Liver (tissue), 9 donors: ENCODE data around the gene LRRC9. TPM values are rescaled to one million over a fixed set of nuclear protein-coding genes. Genes with fewer than 3 reads are reported as not detected.

Experiments
- DNase-seq: peaks from one replicate; pipeline ENCODE4 v3.0.0-alpha.2; 2017; ENCODE audit warnings: low spot score
- H3K27ac ChIP-seq, 2 donors: one replicate each; pipeline ENCODE4 v1.7.0; 2013; ENCODE audit warnings: inconsistent platforms in 2 of 2, low read length in 2 of 2, control low read depth in 1 of 2, low read depth in 1 of 2, mild to moderate bottlenecking in 1 of 2
- H3K27me3 ChIP-seq, 4 donors: one replicate each; pipeline versions ENCODE4 v1.6.1 to v1.7.0; 2013; ENCODE audit warnings: low read length in 3 of 4, inconsistent platforms in 1 of 4, mild to moderate bottlenecking in 1 of 4, moderate library complexity in 1 of 4; ENCODE audit not compliant: control insufficient read depth in 4 of 4, insufficient read depth in 4 of 4
- H3K36me3 ChIP-seq, 4 donors: one replicate each; pipeline versions ENCODE4 v1.6.1 to v1.7.0; 2013; ENCODE audit warnings: low read length in 3 of 4, mild to moderate bottlenecking in 3 of 4, low read depth in 1 of 4, moderate library complexity in 1 of 4; ENCODE audit not compliant: control insufficient read depth in 4 of 4, insufficient read depth in 3 of 4
- H3K4me1 ChIP-seq, 4 donors: one replicate each; pipeline versions ENCODE4 v1.6.1 to v1.7.0; 2013; ENCODE audit warnings: low read length in 3 of 4, mild to moderate bottlenecking in 3 of 4, moderate library complexity in 1 of 4; ENCODE audit not compliant: control insufficient read depth in 4 of 4, insufficient read depth in 4 of 4
- H3K4me3 ChIP-seq, 3 donors: one replicate each; pipeline versions ENCODE4 v1.6.1 to v1.7.0; 2013; ENCODE audit warnings: low read length in 3 of 3, control low read depth in 1 of 3, low read depth in 1 of 3, mild to moderate bottlenecking in 1 of 3
- H3K9ac ChIP-seq, 2 donors: one replicate each; pipeline ENCODE4 v1.7.0; 2013; ENCODE audit warnings: low read length in 2 of 2, mild to moderate bottlenecking in 2 of 2, moderate library complexity in 2 of 2, control low read depth in 1 of 2, low read depth in 1 of 2
- H3K9me3 ChIP-seq, 4 donors: one replicate each; pipeline versions ENCODE4 v1.6.1 to v1.7.0; 2013; ENCODE audit warnings: low read length in 3 of 4; ENCODE audit not compliant: control insufficient read depth in 4 of 4
- ATF3 ChIP-seq: IDR thresholded peaks from 2 replicates; pipeline ENCODE4 v1.6.1; 2016; ENCODE audit warnings: antibody characterized with exemption
- CTCF ChIP-seq: fragments of 150-350 bp; IDR thresholded peaks from 2 replicates; pipeline ENCODE4 v1.5.1; 2017; ENCODE audit warnings: improper control_type of control experiment, low read depth, low read length; ENCODE audit not compliant: missing input control
- EGR1 ChIP-seq, 2 donors: IDR thresholded peaks; 2 replicates each; pipeline ENCODE4 v1.6.1; 2016 to 2018; ENCODE audit warnings: antibody characterized with exemption in 2 of 2, low read depth in 2 of 2
- FOXA1 ChIP-seq: IDR thresholded peaks from 2 replicates; pipeline ENCODE4 v1.6.1; 2016; ENCODE audit warnings: antibody characterized with exemption
- GABPA ChIP-seq, 2 donors: IDR thresholded peaks in 1 of 2; conservative IDR thresholded peaks in 1 of 2; 2 replicates each; pipeline ENCODE4 v1.6.1; 2016; ENCODE audit warnings: antibody characterized with exemption in 2 of 2, mild to moderate bottlenecking in 1 of 2, moderate library complexity in 1 of 2
- HNF4A ChIP-seq, 2 donors: conservative IDR thresholded peaks; 2 replicates each; pipeline ENCODE4 v1.6.1; 2016; ENCODE audit warnings: antibody characterized with exemption in 2 of 2, mild to moderate bottlenecking in 2 of 2
- HNF4G ChIP-seq: IDR thresholded peaks from 2 replicates; pipeline ENCODE4 v1.6.1; 2016; ENCODE audit warnings: antibody characterized with exemption
- JUND ChIP-seq, 2 donors: IDR thresholded peaks; 2 replicates each; pipeline ENCODE4 v1.6.1; 2016; ENCODE audit warnings: antibody characterized with exemption in 2 of 2
- RAD21 ChIP-seq, 2 donors: IDR thresholded peaks; 2 replicates each; pipeline ENCODE4 v1.6.1; 2016; ENCODE audit warnings: antibody characterized with exemption in 2 of 2, mild to moderate bottlenecking in 2 of 2
- TAF1 ChIP-seq: conservative IDR thresholded peaks from 2 replicates; pipeline ENCODE4 v1.6.1; 2016; ENCODE audit warnings: antibody characterized with exemption, mild to moderate bottlenecking
- YY1 ChIP-seq: IDR thresholded peaks from 2 replicates; pipeline ENCODE4 v1.6.1; 2016; ENCODE audit warnings: antibody characterized with exemption, mild to moderate bottlenecking
- WGBS: extraction: QIAGEN DNeasy Blood & Tissue Kit; methylation state at CpG from one replicate; pipeline ENCODE4 v1.1.7; 2013; 5-methylcytosine and 5-hydroxymethylcytosine counted together
- polyA plus RNA-seq, 2 donors: library from polyadenylated mRNA; stranded (reverse) in 1 of 2; unstranded in 1 of 2; fragments of 200-250 nt in 1 of 2; fragments of >200 nt in 1 of 2; fragmentation: Nextera tagmentation in 1 of 2; extraction: Ambion mirVana in 1 of 2; gene quantifications; one replicate each; pipeline versions ENCODE4 v1.2.1 to v1.2.3, GENCODE V29; 2013 to 2015
- total RNA-seq, 2 donors: library from RNA; depleted of rRNA; stranded (reverse); fragments of >200 nt; gene quantifications; one replicate each; pipeline ENCODE4 v1.2.3, GENCODE V29; 2014
- TF ChIP-seq, protein P1 (sequence below): IDR thresholded peaks from 2 replicates; pipeline ENCODE4 v1.6.1; 2016; ENCODE audit warnings: antibody characterized with exemption
- TF ChIP-seq, protein P2 (sequence below): IDR thresholded peaks from 2 replicates; pipeline ENCODE4 v1.6.1; 2016; ENCODE audit warnings: antibody characterized with exemption
- donor health status: healthy.
- donor health status: healthy.
- donor health status: healthy.
- donor health status: healthy.
- donor health status: healthy.

Gene LRRC9
- total and polyA plus RNA-seq, 4 donors: 0.14 to 0.32 TPM; not detected in 2

DNA sequence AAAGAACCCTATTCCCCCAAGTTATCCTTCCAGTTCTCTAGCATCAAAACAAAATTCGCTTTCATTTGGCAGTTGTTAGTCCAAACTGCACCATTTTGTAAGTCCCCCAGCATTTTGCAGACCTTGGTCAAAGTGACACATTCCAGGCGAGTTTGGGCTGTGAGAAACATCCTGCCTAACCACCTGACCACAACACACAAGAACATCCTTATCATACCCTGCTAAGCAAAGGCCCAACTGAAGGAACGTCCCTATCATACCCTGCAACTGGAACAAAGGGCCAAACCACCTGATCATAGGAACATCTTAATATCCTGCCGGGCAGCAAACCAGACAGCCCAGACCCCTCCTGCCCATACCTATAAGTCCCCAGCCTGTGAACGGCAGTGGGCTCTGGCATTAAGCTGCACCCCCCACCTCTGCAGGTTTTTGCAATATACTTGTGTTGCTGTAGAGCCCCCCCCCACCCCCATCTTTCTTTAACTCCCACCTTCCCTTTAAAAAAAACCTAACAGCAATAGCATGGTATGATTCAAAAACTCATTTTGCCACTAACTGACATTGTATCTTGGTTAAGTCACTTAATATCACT lies 174.5 kb downstream of the LRRC9 start:
- H3K27me3 ChIP-seq: no peaks in the 10 kb centered on the region
- no peaks in the 10 kb centered on the region for H3K9me3 ChIP-seq
- TF ChIP-seq GABPA (IDR thresholded peaks at IDR 0.05 in 1 of 2, conservative IDR thresholded peaks at IDR 0.05 in 1 of 2) (no peak), FOXA1 (no peak), YY1 (no peak), HNF4A (conservative IDR thresholded peaks at IDR 0.05) (no peak), CTCF (no peak), RAD21 (IDR thresholded peaks at IDR 0.05) (no peak), JUND (IDR thresholded peaks at IDR 0.05) (no peak), TAF1 (no peak)
- TF ChIP-seq, protein P1, sequence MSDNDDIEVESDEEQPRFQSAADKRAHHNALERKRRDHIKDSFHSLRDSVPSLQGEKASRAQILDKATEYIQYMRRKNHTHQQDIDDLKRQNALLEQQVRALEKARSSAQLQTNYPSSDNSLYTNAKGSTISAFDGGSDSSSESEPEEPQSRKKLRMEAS: no peak
- H3K9ac ChIP-seq: no peak overlapping the region
- H3K4me3 ChIP-seq: no peak overlapping the region
- H3K4me1 ChIP-seq: peaks cover 3 to 15% (median 10%) of the 10 kb centered on the region in 4 donors
- H3K36me3 ChIP-seq: peaks cover 0 to 2% (median 0%) of the 10 kb centered on the region in 4 donors
- 76% methylated on average over 5 of the region's 5 CpGs for WGBS
- no peak for DNase-seq
- H3K27ac ChIP-seq: no peak overlapping the region

- DNase-seq: no peak
- H3K36me3 ChIP-seq: peaks cover 0 to 2% (median 0%) of the 10 kb centered on the region in 4 donors
- no peaks in the 10 kb centered on the region for H3K9me3 ChIP-seq
- H3K4me1 ChIP-seq: peaks cover 3 to 15% (median 10%) of the 10 kb centered on the region in 4 donors
- H3K4me3 ChIP-seq: no peak overlapping the region
- H3K27me3 ChIP-seq: no peaks in the 10 kb centered on the region
- no peak overlapping the region for H3K9ac ChIP-seq
- TF ChIP-seq, protein P2, sequence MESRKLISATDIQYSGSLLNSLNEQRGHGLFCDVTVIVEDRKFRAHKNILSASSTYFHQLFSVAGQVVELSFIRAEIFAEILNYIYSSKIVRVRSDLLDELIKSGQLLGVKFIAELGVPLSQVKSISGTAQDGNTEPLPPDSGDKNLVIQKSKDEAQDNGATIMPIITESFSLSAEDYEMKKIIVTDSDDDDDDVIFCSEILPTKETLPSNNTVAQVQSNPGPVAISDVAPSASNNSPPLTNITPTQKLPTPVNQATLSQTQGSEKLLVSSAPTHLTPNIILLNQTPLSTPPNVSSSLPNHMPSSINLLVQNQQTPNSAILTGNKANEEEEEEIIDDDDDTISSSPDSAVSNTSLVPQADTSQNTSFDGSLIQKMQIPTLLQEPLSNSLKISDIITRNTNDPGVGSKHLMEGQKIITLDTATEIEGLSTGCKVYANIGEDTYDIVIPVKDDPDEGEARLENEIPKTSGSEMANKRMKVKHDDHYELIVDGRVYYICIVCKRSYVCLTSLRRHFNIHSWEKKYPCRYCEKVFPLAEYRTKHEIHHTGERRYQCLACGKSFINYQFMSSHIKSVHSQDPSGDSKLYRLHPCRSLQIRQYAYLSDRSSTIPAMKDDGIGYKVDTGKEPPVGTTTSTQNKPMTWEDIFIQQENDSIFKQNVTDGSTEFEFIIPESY: no peak
- TF ChIP-seq CTCF (no peak), HNF4G (no peak), YY1 (no peak), ATF3 (no peak), HNF4A (conservative IDR thresholded peaks at IDR 0.05) (no peak), FOXA1 (no peak), EGR1 (IDR thresholded peaks at IDR 0.05; ENCODE audit: low read depth in 2 of 2) (no peak)
- H3K27ac ChIP-seq: no peak overlapping the region
These were observed 175.3 kb downstream of the LRRC9 start for GRCh38 chr14:60095231-60095630.
